Activated CD8-positive, alpha-beta memory T cell treated with anti-CD3 and anti-CD28 coated beads, Interleukin-2, amount 50 U/mL, for 1 hour (primary cell): ENCODE data around the gene EVC2.

Experiments used
- DNase-seq: peaks from one replicate; pipeline ENCODE4 v3.0.0-alpha.2; 2020; ENCODE audit errors: extremely low read depth

Gene EVC2

GRCh38 chr4:5708449-5709206 lies at the start of gene EVC2:
Gene EVC2 (minus strand): TSS chr4:5708559. CDS start chr4:5708513, 46 bp downstream.
- DNase-seq: no peak

- DNase-seq: no peak
These were observed 49.6 kb upstream of the EVC2 start for GRCh38 chr4:5757954-5758353.

- no peak for DNase-seq
These were observed 49.2 kb upstream of the EVC2 start for GRCh38 chr4:5757536-5757935.

GRCh38 chr4:5757091-5757490 lies 48.7 kb upstream of the EVC2 start:
- no peak for DNase-seq

- no peak for DNase-seq
These were observed 47.9 kb upstream of the EVC2 start for GRCh38 chr4:5756271-5756670.

GRCh38 chr4:5755679-5756078 lies 47.3 kb upstream of the EVC2 start:
- no peak for DNase-seq

GRCh38 chr4:5755161-5755560 lies 46.8 kb upstream of the EVC2 start:
- DNase-seq: no peak

- DNase-seq: no peak
These were observed 46.1 kb upstream of the EVC2 start for GRCh38 chr4:5754529-5754881.

- DNase-seq: no peak
These were observed 45.6 kb upstream of the EVC2 start for GRCh38 chr4:5753766-5754528.

GRCh38 chr4:5753366-5753765 lies 45.0 kb upstream of the EVC2 start:
- no peak for DNase-seq

- DNase-seq: no peak
These were observed 44.2 kb upstream of the EVC2 start for GRCh38 chr4:5752376-5753184.

GRCh38 chr4:5751666-5752375 lies 43.5 kb upstream of the EVC2 start:
- no peak for DNase-seq

- DNase-seq: no peak
These were observed 42.7 kb upstream of the EVC2 start for GRCh38 chr4:5750946-5751665.

GRCh38 chr4:5750052-5750945 lies 41.9 kb upstream of the EVC2 start:
- no peak for DNase-seq

GRCh38 chr4:5749568-5749967 lies 41.2 kb upstream of the EVC2 start:
- no peak for DNase-seq

- DNase-seq: no peak
These were observed 39.5 kb upstream of the EVC2 start for GRCh38 chr4:5747738-5748375.

GRCh38 chr4:5746829-5747737 lies 38.7 kb upstream of the EVC2 start:
- DNase-seq: no peak

- no peak for DNase-seq
These were observed 37.9 kb upstream of the EVC2 start for GRCh38 chr4:5746250-5746649.

- no peak for DNase-seq
These were observed 34.6 kb upstream of the EVC2 start for GRCh38 chr4:5742968-5743367.
